ENCODE results near the gene CPNE5. TPM values are rescaled to one million over a fixed set of nuclear protein-coding genes. Genes with fewer than 3 reads are reported as not detected.

Gene CPNE5
- total RNA-seq, 1 experiment from 2014 or later, result not detected

DNA sequence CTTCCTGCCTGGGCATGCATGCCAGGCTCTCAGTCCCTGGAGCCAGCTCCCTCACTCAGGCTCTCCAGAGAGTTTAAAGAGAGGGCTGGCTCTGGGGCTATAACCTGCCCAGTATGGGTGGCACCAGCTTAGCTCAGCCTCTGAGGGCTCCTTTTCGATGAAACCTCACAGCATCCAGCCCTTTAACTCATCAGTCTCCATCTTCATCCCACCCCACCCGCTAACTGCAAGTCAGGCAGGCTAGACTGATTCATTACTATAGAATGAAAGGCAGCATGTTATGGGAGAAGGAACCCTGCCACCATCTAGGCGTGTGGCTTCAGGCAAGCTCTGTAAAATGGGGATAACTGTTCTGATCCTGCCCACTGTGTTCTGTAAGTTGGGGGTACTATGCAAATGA, 88.2 kb downstream of the CPNE5 start:
- Mint-ChIP-seq H3K27me3 (ENCODE audit: insufficient read depth, unreplicated experiment) (no peaks in the 10 kb centered on the region), H3K4me3 (ENCODE audit: unreplicated experiment) (no peak overlapping the region), H3K9me3 (ENCODE audit: unreplicated experiment) (no peaks in the 10 kb centered on the region), H3K4me1 (ENCODE audit: low read depth, unreplicated experiment) (no peaks in the 10 kb centered on the region), H3K36me3 (ENCODE audit: insufficient read depth, unreplicated experiment) (no peaks in the 10 kb centered on the region), H3K27ac (ENCODE audit: unreplicated experiment) (no peak overlapping the region)
- H3K4me1 ChIP-seq, result no peaks in the 10 kb centered on the region
- no peak for DNase-seq
- no peak overlapping the region for H3K4me3 ChIP-seq (ENCODE audit: low read depth, low read length)
- H3K36me3 ChIP-seq (ENCODE audit: control insufficient read depth, insufficient read depth, low read length), result no peaks in the 10 kb centered on the region
- H3K27me3 ChIP-seq (replicated peaks; ENCODE audit: control insufficient read depth, insufficient read depth, low read length), result no peaks in the 10 kb centered on the region
- TF ChIP-seq CTCF (IDR thresholded peaks at IDR 0.05; ENCODE audit: insufficient read depth in 1 of 2, low read depth in 1 of 2, low read length in 1 of 2, severe bottlenecking in 1 of 2, unreplicated experiment in 1 of 2), result no peak
- POLR2A ChIA-PET, result no interaction called here
- no peaks in the 10 kb centered on the region for H3K9me3 ChIP-seq
- CTCF ChIA-PET, result no interaction called here
- BruUV-seq (replicated peaks), result no TSS peak
- intact Hi-C loops (cut with micrococcal nuclease; ENCODE audit: unreplicated experiment), result loop anchor here (10.0 kb wide), 1 partner anchor 66 kb away; no protein-coding TSS in a partner anchor

DNA sequence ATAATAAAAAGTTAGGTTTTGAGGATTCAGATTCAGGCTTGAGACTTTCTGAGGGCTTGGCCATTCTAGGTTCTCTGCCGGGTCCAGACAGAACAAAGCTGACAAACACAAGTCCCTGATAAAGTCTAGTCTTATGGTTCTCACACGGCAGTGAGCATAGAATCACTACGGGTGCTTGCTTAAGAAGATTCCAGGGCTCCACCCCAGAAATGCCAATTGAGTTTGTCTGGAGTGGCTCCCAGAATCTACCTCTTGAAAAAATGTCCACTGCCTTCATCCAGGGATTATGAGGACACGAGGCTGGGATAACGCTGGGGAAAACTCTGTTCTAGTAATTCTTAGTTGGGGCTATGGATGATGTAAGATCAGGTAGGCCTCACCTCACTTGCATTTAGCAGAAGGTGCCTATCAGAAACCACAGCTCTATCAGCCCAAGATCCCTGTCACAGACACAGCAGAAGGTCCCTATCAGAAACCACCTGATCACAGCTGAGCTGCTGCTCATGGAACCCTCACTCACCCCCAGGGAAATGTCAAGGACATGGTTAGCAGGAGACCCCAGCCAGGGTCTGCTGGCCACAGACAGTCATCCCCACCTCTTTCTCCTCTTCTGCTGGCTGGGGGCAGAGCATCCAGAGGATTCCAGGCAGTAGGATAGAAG, 89.3 kb downstream of the CPNE5 start:
- H3K4me3 ChIP-seq (ENCODE audit: low read depth, low read length), result no peak overlapping the region
- Mint-ChIP-seq H3K4me1 (ENCODE audit: low read depth, unreplicated experiment) (no peaks in the 10 kb centered on the region), H3K27me3 (ENCODE audit: insufficient read depth, unreplicated experiment) (no peaks in the 10 kb centered on the region), H3K4me3 (ENCODE audit: unreplicated experiment) (no peak overlapping the region), H3K9me3 (ENCODE audit: unreplicated experiment) (no peaks in the 10 kb centered on the region), H3K27ac (ENCODE audit: unreplicated experiment) (no peak overlapping the region), H3K36me3 (ENCODE audit: insufficient read depth, unreplicated experiment) (no peaks in the 10 kb centered on the region)
- intact Hi-C loops (cut with micrococcal nuclease; ENCODE audit: unreplicated experiment), result loop anchor here (10.0 kb wide), 1 partner anchor 65 kb away; no protein-coding TSS in a partner anchor
- H3K27me3 ChIP-seq (replicated peaks; ENCODE audit: control insufficient read depth, insufficient read depth, low read length), result no peaks in the 10 kb centered on the region
- no peaks in the 10 kb centered on the region for H3K4me1 ChIP-seq
- CTCF ChIA-PET, result no interaction called here
- no peaks in the 10 kb centered on the region for H3K36me3 ChIP-seq (ENCODE audit: control insufficient read depth, insufficient read depth, low read length)
- POLR2A ChIA-PET, result interaction anchor here (0.6 kb wide), 1 partner anchor 28 kb away, joined by 5 read pairs; no protein-coding TSS in a partner anchor
- no TSS peak for BruUV-seq (replicated peaks)
- no peaks in the 10 kb centered on the region for H3K9me3 ChIP-seq
- DNase-seq, result no peak
- TF ChIP-seq CTCF (IDR thresholded peaks at IDR 0.05; ENCODE audit: insufficient read depth in 1 of 2, low read depth in 1 of 2, low read length in 1 of 2, severe bottlenecking in 1 of 2, unreplicated experiment in 1 of 2), result no peak

GRCh38 chr6:36746251-36746650, 93.0 kb downstream of the CPNE5 start:
- H3K4me3 Mint-ChIP-seq (ENCODE audit: unreplicated experiment), result no peak overlapping the region
- H3K9me3 Mint-ChIP-seq (ENCODE audit: unreplicated experiment), result no peaks in the 10 kb centered on the region
- intact Hi-C loops (cut with micrococcal nuclease; ENCODE audit: unreplicated experiment), result no loop called here
- ChIA-PET POLR2A (no interaction called here), CTCF (no interaction called here)
- TF ChIP-seq CTCF (IDR thresholded peaks at IDR 0.05; ENCODE audit: insufficient read depth in 1 of 2, low read depth in 1 of 2, low read length in 1 of 2, severe bottlenecking in 1 of 2, unreplicated experiment in 1 of 2), result no peak
- H3K36me3 Mint-ChIP-seq (ENCODE audit: insufficient read depth, unreplicated experiment), result no peaks in the 10 kb centered on the region
- peaks cover 10% of the 10 kb centered on the region for H3K4me1 Mint-ChIP-seq (ENCODE audit: low read depth, unreplicated experiment)
- H3K36me3 ChIP-seq (ENCODE audit: control insufficient read depth, insufficient read depth, low read length), result no peaks in the 10 kb centered on the region
- no peak overlapping the region for H3K27ac Mint-ChIP-seq (ENCODE audit: unreplicated experiment)
- H3K4me1 ChIP-seq, result peaks cover 21% of the 10 kb centered on the region
- no peaks in the 10 kb centered on the region for H3K9me3 ChIP-seq
- no peak for DNase-seq
- H3K27me3 ChIP-seq (replicated peaks; ENCODE audit: control insufficient read depth, insufficient read depth, low read length), result no peaks in the 10 kb centered on the region
- no peak overlapping the region for H3K4me3 ChIP-seq (ENCODE audit: low read depth, low read length)
- no peaks in the 10 kb centered on the region for H3K27me3 Mint-ChIP-seq (ENCODE audit: insufficient read depth, unreplicated experiment)
- no TSS peak for BruUV-seq (replicated peaks)
